PC-3 (cell line): Measurements from ENCODE around the gene HYCC1.

Experiments
- EZH2phosphoT487 ChIP-seq: fragments of 300-600 bp; sonication (generic); IDR thresholded peaks from 2 replicates; pipeline ENCODE4 v1.6.1; 2018; ENCODE audit warnings: mild to moderate bottlenecking, antibody characterized with exemption, low read length, borderline replicate concordance
- TF ChIP-seq, protein P1 (sequence below): fragments of 300-600 bp; sonication (generic); conservative IDR thresholded peaks from 2 replicates; pipeline ENCODE4 v1.5.1; 2017; ENCODE audit warnings: antibody characterized with exemption, low read depth, mild to moderate bottlenecking, low read length

DNA sequence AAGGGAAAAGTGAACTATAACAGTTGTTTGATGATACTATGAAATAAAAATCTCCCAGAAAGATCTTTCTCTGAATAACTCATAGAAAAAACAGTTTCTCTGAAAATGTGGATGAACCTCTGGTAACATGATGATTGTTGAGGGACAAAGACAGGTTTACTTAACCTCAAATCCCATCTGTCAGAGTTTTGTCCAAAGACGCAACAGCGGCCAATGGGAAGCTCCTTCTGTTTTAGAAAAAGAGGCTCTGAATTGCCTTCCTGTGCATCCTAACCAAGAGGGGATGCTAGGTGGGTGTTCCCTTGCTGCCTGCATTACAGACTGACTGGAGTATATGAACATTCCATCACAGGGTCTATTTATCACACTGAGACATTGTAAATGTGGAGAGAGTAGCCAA lies 8.9 kb upstream of the HYCC1 start:
- TF ChIP-seq, protein P1, sequence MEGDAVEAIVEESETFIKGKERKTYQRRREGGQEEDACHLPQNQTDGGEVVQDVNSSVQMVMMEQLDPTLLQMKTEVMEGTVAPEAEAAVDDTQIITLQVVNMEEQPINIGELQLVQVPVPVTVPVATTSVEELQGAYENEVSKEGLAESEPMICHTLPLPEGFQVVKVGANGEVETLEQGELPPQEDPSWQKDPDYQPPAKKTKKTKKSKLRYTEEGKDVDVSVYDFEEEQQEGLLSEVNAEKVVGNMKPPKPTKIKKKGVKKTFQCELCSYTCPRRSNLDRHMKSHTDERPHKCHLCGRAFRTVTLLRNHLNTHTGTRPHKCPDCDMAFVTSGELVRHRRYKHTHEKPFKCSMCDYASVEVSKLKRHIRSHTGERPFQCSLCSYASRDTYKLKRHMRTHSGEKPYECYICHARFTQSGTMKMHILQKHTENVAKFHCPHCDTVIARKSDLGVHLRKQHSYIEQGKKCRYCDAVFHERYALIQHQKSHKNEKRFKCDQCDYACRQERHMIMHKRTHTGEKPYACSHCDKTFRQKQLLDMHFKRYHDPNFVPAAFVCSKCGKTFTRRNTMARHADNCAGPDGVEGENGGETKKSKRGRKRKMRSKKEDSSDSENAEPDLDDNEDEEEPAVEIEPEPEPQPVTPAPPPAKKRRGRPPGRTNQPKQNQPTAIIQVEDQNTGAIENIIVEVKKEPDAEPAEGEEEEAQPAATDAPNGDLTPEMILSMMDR: no peak
- no peak for TF ChIP-seq EZH2phosphoT487
